Neural cell (in vitro differentiated cells): ENCODE results near the gene NCOA7.

Experiments used
- CTCF ChIP-seq: fragments of 450-650 bp; IDR thresholded peaks from 2 replicates; pipeline ENCODE4 v1.5.1; 2014; ENCODE audit warnings: antibody characterized with exemption, mild to moderate bottlenecking, moderate library complexity; ENCODE audit not compliant: poor library complexity, severe bottlenecking
- EP300 ChIP-seq: fragments of 450-650 bp; conservative IDR thresholded peaks from 2 replicates; pipeline ENCODE4 v1.6.1; 2014; ENCODE audit warnings: antibody characterized with exemption, mild to moderate bottlenecking, moderate library complexity; ENCODE audit not compliant: poor library complexity, severe bottlenecking
- EZH2 ChIP-seq: fragments of 200-600, 300-800 bp; shearing (Covaris generic), sonication (generic); IDR thresholded peaks from 2 replicates; pipeline ENCODE4 v1.6.1; 2014; ENCODE audit warnings: antibody characterized with exemption, low read length, borderline replicate concordance, mild to moderate bottlenecking; ENCODE audit not compliant: insufficient read depth, poor library complexity, severe bottlenecking
- POLR2AphosphoS5 ChIP-seq: IDR thresholded peaks from 2 replicates; pipeline ENCODE4 v1.6.1; 2012
- RAD21 ChIP-seq: fragments of 450-650 bp; conservative IDR thresholded peaks from 2 replicates; pipeline ENCODE4 v1.6.1; 2014; ENCODE audit warnings: antibody characterized with exemption, mild to moderate bottlenecking, moderate library complexity
- SMC3 ChIP-seq: fragments of 450-650 bp; conservative IDR thresholded peaks from 2 replicates; pipeline ENCODE4 v1.6.1; 2014; ENCODE audit warnings: antibody characterized with exemption, mild to moderate bottlenecking, moderate library complexity; ENCODE audit not compliant: poor library complexity
- TAF1 ChIP-seq: IDR thresholded peaks from 2 replicates; pipeline ENCODE4 v1.6.1; 2012; ENCODE audit warnings: low read depth

GRCh38 chr6:125816828-125817280 lies 26.1 kb downstream of the NCOA7 start:
- TF ChIP-seq CTCF, result no peak
- TF ChIP-seq TAF1, result no peak
- no peak for TF ChIP-seq POLR2AphosphoS5
- no peak for TF ChIP-seq EP300
- TF ChIP-seq SMC3, result no peak
- TF ChIP-seq EZH2, result no peak
- TF ChIP-seq RAD21, result no peak
